CD4-positive, alpha-beta T cell treated with Interleukin-1 beta for 1 hour (primary cell): Measurements from ENCODE around the gene TNFRSF21.
"Not testable (repeated sequence)": the region's sequence is repeated elsewhere in the genome, so short reads cannot be mapped to it uniquely, and the experiment has no call there.

Source experiments
- DNase-seq, 2 donors: peaks; one replicate each; pipeline ENCODE4 v3.0.0-alpha.2; 2020 to 2022

The TNFRSF21 gene

GRCh38 chr6:47309291-47310130 lies at the start of gene TNFRSF21:
TNFRSF21 (minus strand) TSS chr6:47309905; CDS start chr6:47309511, 394 bp downstream.
- DNase-seq, result peak; percentile 66 to 80

GRCh38 chr6:47358440-47359225 lies 48.9 kb upstream of the TNFRSF21 start:
- no peak for DNase-seq

- DNase-seq, result no peak
These were observed 48.1 kb upstream of the TNFRSF21 start for GRCh38 chr6:47357827-47358226.

GRCh38 chr6:47355496-47355895 lies 45.8 kb upstream of the TNFRSF21 start:
- DNase-seq, result no peak

GRCh38 chr6:47353871-47354270 lies 44.2 kb upstream of the TNFRSF21 start:
- DNase-seq, result no peak

GRCh38 chr6:47352966-47353365 lies 43.3 kb upstream of the TNFRSF21 start:
- no peak for DNase-seq

- DNase-seq, result no peak
These were observed 42.7 kb upstream of the TNFRSF21 start for GRCh38 chr6:47352194-47352920.

GRCh38 chr6:47351621-47352020 lies 41.9 kb upstream of the TNFRSF21 start:
- no peak for DNase-seq

GRCh38 chr6:47349931-47350330 lies 40.2 kb upstream of the TNFRSF21 start:
- no peak for DNase-seq

- no peak for DNase-seq
These were observed 38.7 kb upstream of the TNFRSF21 start for GRCh38 chr6:47348316-47348863.

- DNase-seq, result no peak
These were observed 36.1 kb upstream of the TNFRSF21 start for GRCh38 chr6:47345761-47346160.

GRCh38 chr6:47344022-47344421 lies 34.3 kb upstream of the TNFRSF21 start:
- no peak for DNase-seq

- no peak for DNase-seq
These were observed 33.9 kb upstream of the TNFRSF21 start for GRCh38 chr6:47343600-47343999.

GRCh38 chr6:47342824-47343223 lies 33.1 kb upstream of the TNFRSF21 start:
- DNase-seq, result no peak

- no peak for DNase-seq
These were observed 27.8 kb upstream of the TNFRSF21 start for GRCh38 chr6:47337519-47337918.

GRCh38 chr6:47336334-47336733 lies 26.6 kb upstream of the TNFRSF21 start:
- DNase-seq, result no peak

GRCh38 chr6:47335466-47335865 lies 25.8 kb upstream of the TNFRSF21 start:
- peak in 1 of 2 donors; percentile 15 for DNase-seq

GRCh38 chr6:47334334-47334733 lies 24.6 kb upstream of the TNFRSF21 start:
- no peak for DNase-seq

- not testable (repeated sequence) for DNase-seq
These were observed 18.9 kb upstream of the TNFRSF21 start for GRCh38 chr6:47328606-47329005.

GRCh38 chr6:47328139-47328538 lies 18.4 kb upstream of the TNFRSF21 start:
- DNase-seq, result not testable (repeated sequence)

GRCh38 chr6:47323887-47324286 lies 14.2 kb upstream of the TNFRSF21 start:
- DNase-seq, result no peak

GRCh38 chr6:47323321-47323720 lies 13.6 kb upstream of the TNFRSF21 start:
- DNase-seq, result no peak

GRCh38 chr6:47321577-47321976 lies 11.9 kb upstream of the TNFRSF21 start:
- DNase-seq, result no peak
